ENCODE measurements around the gene SLC45A2.

Gene SLC45A2

DNA sequence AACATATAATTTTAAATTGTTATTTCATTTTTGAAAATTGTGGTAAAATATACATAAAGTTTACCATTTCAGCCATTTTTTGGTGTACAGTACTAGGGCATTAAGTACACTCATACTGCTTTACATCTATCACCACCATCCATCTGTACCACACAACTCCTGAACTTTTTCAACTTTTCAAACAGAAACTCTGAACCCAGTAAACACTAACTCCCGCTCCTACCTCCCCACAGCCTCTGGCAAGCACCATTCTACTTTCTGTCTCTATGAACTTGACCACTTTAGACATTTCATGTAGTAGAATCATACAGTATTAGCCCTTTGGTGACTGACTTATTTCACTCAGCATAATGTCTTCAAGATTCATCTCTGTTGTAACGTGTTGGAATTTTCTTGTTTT, 8.4 kb upstream of the SLC45A2 start:
- TF ChIP-seq CTCF (IDR thresholded peaks at IDR 0.05; ENCODE audit: low read depth, low read length, missing control alignments), result no peak
- H3K4me3 ChIP-seq (replicated peaks; ENCODE audit: low read depth, low read length), result no peak overlapping the region
- no peak for DNase-seq (ENCODE audit: extremely low read depth, low read depth)

- H3K4me3 ChIP-seq (replicated peaks; ENCODE audit: low read depth, low read length), result no peak overlapping the region
- TF ChIP-seq CTCF (IDR thresholded peaks at IDR 0.05; ENCODE audit: low read depth, low read length, missing control alignments), result no peak
- DNase-seq (ENCODE audit: extremely low read depth, low read depth), result no peak
Measured at GRCh38 chr5:33985447-33985846, 954 bp upstream of the SLC45A2 start.

GRCh38 chr5:33984178-33984577, 315 bp downstream of the SLC45A2 start:
- no peak for TF ChIP-seq CTCF (IDR thresholded peaks at IDR 0.05; ENCODE audit: low read depth, low read length, missing control alignments)
- H3K4me3 ChIP-seq (replicated peaks; ENCODE audit: low read depth, low read length), result no peak overlapping the region
- no peak for DNase-seq (ENCODE audit: extremely low read depth, low read depth)

GRCh38 chr5:33981408-33982162, 2.9 kb downstream of the SLC45A2 start:
- no peak for DNase-seq (ENCODE audit: extremely low read depth, low read depth)
- H3K4me3 ChIP-seq (replicated peaks; ENCODE audit: low read depth, low read length), result no peak overlapping the region
- TF ChIP-seq CTCF (IDR thresholded peaks at IDR 0.05; ENCODE audit: low read depth, low read length, missing control alignments), result no peak

DNA sequence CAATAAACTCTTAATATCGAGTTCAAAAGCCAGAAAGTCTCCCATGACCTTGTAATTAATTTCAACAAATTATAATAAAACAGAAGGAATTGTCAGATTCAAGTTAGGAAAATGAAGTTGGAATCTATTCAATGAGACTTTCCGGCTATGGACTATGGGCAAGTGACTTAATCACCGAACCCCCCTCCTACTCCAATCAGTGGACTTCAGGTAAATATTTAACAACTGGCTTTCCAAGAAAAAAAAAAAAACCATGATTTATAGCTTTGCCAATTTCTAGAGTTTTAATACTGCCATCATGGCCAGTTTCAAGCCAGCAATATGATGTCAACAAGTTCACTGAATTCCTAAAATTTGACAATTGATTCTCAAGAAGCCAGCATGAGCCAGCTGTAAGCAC, 4.5 kb downstream of the SLC45A2 start:
- no peak for TF ChIP-seq CTCF (IDR thresholded peaks at IDR 0.05; ENCODE audit: low read depth, low read length, missing control alignments)
- no peak for DNase-seq (ENCODE audit: extremely low read depth, low read depth)
- no peak overlapping the region for H3K4me3 ChIP-seq (replicated peaks; ENCODE audit: low read depth, low read length)

GRCh38 chr5:33978306-33978705, 6.2 kb downstream of the SLC45A2 start:
- DNase-seq (ENCODE audit: extremely low read depth, low read depth), result no peak
- TF ChIP-seq CTCF (IDR thresholded peaks at IDR 0.05; ENCODE audit: low read depth, low read length, missing control alignments), result no peak
- H3K4me3 ChIP-seq (replicated peaks; ENCODE audit: low read depth, low read length), result no peak overlapping the region

GRCh38 chr5:33976307-33976706, 8.2 kb downstream of the SLC45A2 start:
- DNase-seq (ENCODE audit: extremely low read depth, low read depth), result no peak
- no peak for TF ChIP-seq CTCF (IDR thresholded peaks at IDR 0.05; ENCODE audit: low read depth, low read length, missing control alignments)
- no peak overlapping the region for H3K4me3 ChIP-seq (replicated peaks; ENCODE audit: low read depth, low read length)
